Ovary (tissue), 9 donors: ENCODE results near the gene ADAM29. TPM values are rescaled to one million over a fixed set of nuclear protein-coding genes. Genes with fewer than 3 reads are reported as not detected.

ENCODE experiments used
- polyA plus RNA-seq, 2 donors: library from polyadenylated mRNA; stranded (reverse); fragments of 200-250 nt in 1 of 2; fragments of 350-450 nt in 1 of 2; fragmentation: Illumina TruSeq in 1 of 2; extraction: RNeasy Lipid Tissue Mini Kit (QIAGEN cat#74804) in 1 of 2; gene quantifications; one replicate each; pipeline ENCODE4 v1.2.3, GENCODE V29; 2013 to 2014
- small RNA-seq: library from RNA; depleted of rRNA; stranded (forward); fragments of <200 nt; gene quantifications from one replicate; pipeline ENCODE3, GENCODE V24; 2016
- total RNA-seq, 7 donors: library from RNA; depleted of rRNA in 2 of 7; stranded (reverse); fragments of >200 nt in 2 of 7; fragmentation: NEBNext Ultra II Directional in 3 of 7; extraction: Animal tissue kit (Norgen Biotek cat#: 25700) in 3 of 7; gene quantifications; one replicate each; pipeline versions ENCODE4 v1.1.0 to v1.2.4, GENCODE V29; 2016 to 2023
- donor health status: DM: no; HTN: no; CAD: no; lungs with moderate emphysema.
- donor health status: DM: no; HTN: no; CAD: no.
- donor health status: Bipolar disorder and iron deficiency.
- donor health status: DM: yes; HTN: yes; CAD: no.
- donor health status: DM: no; HTN: no; CAD: no.
- donor health status: DM: yes; HTN: yes; CAD: no.

Gene ADAM29
- total and polyA plus RNA-seq, 9 donors: not detected

Small RNAs within 50 kb of the gene (small RNA-seq; reads per million reads assigned to genes)
- not detected for gene AC105914.1

Other genes starting within 250 kb of the ADAM29 start
- gene GLRA3, start 89.1 kb upstream of the ADAM29 start, total RNA-seq: not detected
- not detected for gene GLRA3, start 89.1 kb upstream of the ADAM29 start, polyA plus RNA-seq